ENCODE measurements around the gene LGSN.

Gene LGSN

GRCh38 chr6:63259153-63259552 lies 60.6 kb downstream of the LGSN start:
- H2AFZ ChIP-seq (ENCODE audit: low read depth, low read length), result no peak overlapping the region
- DNase-seq (no peak), ATAC-seq (ENCODE audit: insufficient read depth, low read depth) (no peak)
- no peak overlapping the region for H3K4me2 ChIP-seq (ENCODE audit: insufficient read depth, low read length)
- H3K27me3 ChIP-seq (ENCODE audit: insufficient read depth, low read length, poor library complexity), result no peaks in the 10 kb centered on the region
- H3K36me3 ChIP-seq (ENCODE audit: insufficient read depth, low read length), result no peaks in the 10 kb centered on the region
- H3K79me2 ChIP-seq (ENCODE audit: insufficient read depth, low read length), result no peaks in the 10 kb centered on the region
- no peak overlapping the region for H3K27ac ChIP-seq (ENCODE audit: low read length)
- H3K9me3 ChIP-seq (ENCODE audit: insufficient read depth, low read length, severe bottlenecking), result no peaks in the 10 kb centered on the region
- no peak overlapping the region for H3K4me3 ChIP-seq (ENCODE audit: low read depth in 1 of 2, low read length in 2 of 2)
- H4K20me1 ChIP-seq (ENCODE audit: insufficient read depth, low read length), result no peaks in the 10 kb centered on the region
- TF ChIP-seq EZH2 (IDR thresholded peaks at IDR 0.05; ENCODE audit: borderline replicate concordance, low read depth, low read length, severe bottlenecking) (no peak), CTCF (IDR thresholded peaks at IDR 0.05; ENCODE audit: borderline replicate concordance, extremely low read depth, low read length, poor library complexity, severe bottlenecking) (no peak)
- H3K9ac ChIP-seq (ENCODE audit: low read depth, low read length), result no peak overlapping the region
- no peaks in the 10 kb centered on the region for H3K4me1 ChIP-seq (ENCODE audit: insufficient read depth, low read length)

DNA sequence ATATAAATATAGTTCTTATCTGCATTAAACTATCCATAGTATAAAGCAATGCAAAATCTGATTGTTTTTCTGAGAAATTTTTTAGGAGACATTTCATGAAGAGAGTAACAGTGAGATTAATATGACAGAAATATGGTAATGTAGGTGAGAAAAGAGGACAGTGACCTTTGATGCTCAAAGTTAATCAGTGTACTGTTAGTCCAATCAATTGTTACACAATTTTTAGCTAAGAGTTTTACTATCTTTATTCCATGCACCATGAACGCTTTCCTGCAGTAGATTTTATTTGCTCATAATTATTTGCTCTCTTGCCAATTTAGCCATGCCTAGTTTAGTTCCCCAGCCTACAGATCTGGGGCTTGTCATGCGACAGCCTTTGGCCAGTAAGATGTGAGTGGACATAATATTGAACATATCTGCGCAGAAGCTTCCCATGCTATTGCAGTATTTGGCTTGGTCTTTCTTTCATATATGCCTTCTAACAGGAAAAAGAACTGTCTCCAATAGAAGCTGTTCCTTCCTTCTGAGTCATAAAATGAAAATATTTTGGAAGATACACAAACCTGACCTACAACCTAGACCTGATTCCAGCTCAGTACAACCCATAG lies 69.8 kb downstream of the LGSN start:
- Histone ChIP-seq H3K4me1 (ENCODE audit: insufficient read depth, low read length) (no peaks in the 10 kb centered on the region), H3K27me3 (ENCODE audit: insufficient read depth, low read length, poor library complexity) (no peaks in the 10 kb centered on the region), H3K4me3 (ENCODE audit: low read depth in 1 of 2, low read length in 2 of 2) (no peak overlapping the region), H3K27ac (ENCODE audit: low read length) (no peak overlapping the region), H4K20me1 (ENCODE audit: insufficient read depth, low read length) (no peaks in the 10 kb centered on the region), H3K9me3 (ENCODE audit: insufficient read depth, low read length, severe bottlenecking) (no peaks in the 10 kb centered on the region), H2AFZ (ENCODE audit: low read depth, low read length) (no peak overlapping the region), H3K9ac (ENCODE audit: low read depth, low read length) (no peak overlapping the region), H3K4me2 (ENCODE audit: insufficient read depth, low read length) (no peak overlapping the region), H3K36me3 (ENCODE audit: insufficient read depth, low read length) (no peaks in the 10 kb centered on the region), H3K79me2 (ENCODE audit: insufficient read depth, low read length) (no peaks in the 10 kb centered on the region)
- DNase-seq, result no peak
- TF ChIP-seq CTCF (IDR thresholded peaks at IDR 0.05; ENCODE audit: borderline replicate concordance, extremely low read depth, low read length, poor library complexity, severe bottlenecking), result no peak
- TF ChIP-seq EZH2 (IDR thresholded peaks at IDR 0.05; ENCODE audit: borderline replicate concordance, low read depth, low read length, severe bottlenecking), result no peak
- ATAC-seq (ENCODE audit: insufficient read depth, low read depth), result no peak

- Histone ChIP-seq H4K20me1 (ENCODE audit: insufficient read depth, low read length) (no peaks in the 10 kb centered on the region), H3K4me2 (ENCODE audit: insufficient read depth, low read length) (no peak overlapping the region), H3K79me2 (ENCODE audit: insufficient read depth, low read length) (no peaks in the 10 kb centered on the region), H3K27me3 (ENCODE audit: insufficient read depth, low read length, poor library complexity) (no peaks in the 10 kb centered on the region), H3K9ac (ENCODE audit: low read depth, low read length) (no peak overlapping the region), H2AFZ (ENCODE audit: low read depth, low read length) (no peak overlapping the region), H3K27ac (ENCODE audit: low read length) (no peak overlapping the region), H3K4me3 (ENCODE audit: low read depth in 1 of 2, low read length in 2 of 2) (no peak overlapping the region), H3K9me3 (ENCODE audit: insufficient read depth, low read length, severe bottlenecking) (no peaks in the 10 kb centered on the region), H3K36me3 (ENCODE audit: insufficient read depth, low read length) (no peaks in the 10 kb centered on the region), H3K4me1 (ENCODE audit: insufficient read depth, low read length) (no peaks in the 10 kb centered on the region)
- DNase-seq, result no peak
- no peak for ATAC-seq (ENCODE audit: insufficient read depth, low read depth)
- no peak for TF ChIP-seq CTCF (IDR thresholded peaks at IDR 0.05; ENCODE audit: borderline replicate concordance, extremely low read depth, low read length, poor library complexity, severe bottlenecking)
- no peak for TF ChIP-seq EZH2 (IDR thresholded peaks at IDR 0.05; ENCODE audit: borderline replicate concordance, low read depth, low read length, severe bottlenecking)
Observed at GRCh38 chr6:63246581-63246980, 73.2 kb downstream of the LGSN start.
